NCI-H510A (cell line): ENCODE data around the gene GPC3.
"Not testable (repeated sequence)": the region's sequence is repeated elsewhere in the genome, so short reads cannot be mapped to it uniquely, and the experiment has no call there.

Experiments used
- DNase-seq: peaks from one replicate; lab custom pipeline; 2025; lab: John Stamatoyannopoulos, UW

GPC3 gene

GRCh38 chrX:133995759-133996158, 10.4 kb upstream of the GPC3 start:
- no peak for DNase-seq

GRCh38 chrX:133994576-133994975, 9.2 kb upstream of the GPC3 start:
- DNase-seq: no peak

GRCh38 chrX:133992882-133993281, 7.5 kb upstream of the GPC3 start:
- DNase-seq: no peak

GRCh38 chrX:133991814-133992213, 6.4 kb upstream of the GPC3 start:
- no peak for DNase-seq

- DNase-seq: not testable (repeated sequence)
Measured at GRCh38 chrX:133991057-133991456, 5.7 kb upstream of the GPC3 start.

DNA sequence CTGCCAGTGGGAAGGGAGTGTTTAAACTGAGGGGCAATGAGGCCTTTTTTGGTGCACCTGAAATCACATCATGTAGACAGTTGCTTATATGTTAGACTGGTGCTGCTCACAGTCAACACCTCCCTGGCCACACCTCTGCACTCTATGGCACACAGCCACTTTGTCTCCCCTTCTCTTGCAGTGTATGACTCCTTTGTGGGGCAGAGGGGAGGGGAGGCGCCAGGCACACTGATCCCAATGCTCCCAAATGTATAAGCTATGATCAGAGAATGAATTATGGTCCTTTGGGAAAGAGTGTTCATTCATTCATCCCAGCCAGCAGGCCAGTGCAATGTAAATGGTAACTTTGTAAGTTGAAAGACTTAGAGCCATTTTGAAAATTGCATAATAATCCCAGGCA, 4.6 kb upstream of the GPC3 start:
- DNase-seq: no peak

GRCh38 chrX:133989490-133989889, 4.1 kb upstream of the GPC3 start:
- DNase-seq: no peak

GRCh38 chrX:133988010-133988409, 2.6 kb upstream of the GPC3 start:
- no peak for DNase-seq

GRCh38 chrX:133987188-133987587, 1.8 kb upstream of the GPC3 start:
- no peak for DNase-seq

DNA sequence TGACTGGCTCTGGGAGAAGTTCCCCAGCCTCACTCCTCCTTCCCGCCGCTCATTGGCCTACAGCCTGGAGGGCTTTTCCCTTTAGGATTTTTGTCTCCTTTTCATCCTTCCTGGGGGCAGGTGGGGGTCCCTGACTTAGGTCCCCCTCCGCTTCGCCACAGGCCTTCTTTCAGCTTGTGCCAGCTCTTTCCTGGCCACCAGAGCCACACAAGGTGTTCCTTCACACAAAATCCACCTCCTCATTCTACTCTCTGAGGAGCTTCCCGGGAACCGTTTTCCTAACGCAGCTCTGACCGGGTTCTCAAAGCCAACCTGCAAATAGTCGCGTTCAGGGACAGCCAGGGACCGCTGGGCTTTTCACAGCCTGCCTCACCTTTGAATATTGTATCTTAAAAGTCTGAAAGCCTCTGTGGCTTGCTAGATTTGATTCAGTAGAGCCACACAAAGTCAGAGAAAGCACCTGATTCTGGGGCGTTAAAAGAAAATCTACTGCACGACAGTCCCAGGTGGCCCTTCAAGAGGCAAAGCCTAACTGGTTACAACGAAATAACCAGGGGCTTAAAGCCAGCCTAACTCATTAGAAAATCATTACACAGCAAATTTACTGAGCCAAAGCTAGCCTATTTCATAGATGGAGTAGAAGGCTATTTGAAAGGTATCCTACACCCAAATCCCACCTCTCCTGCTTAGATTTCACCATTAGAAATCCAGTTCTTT, 731 bp upstream of the GPC3 start:
- DNase-seq: no peak

GRCh38 chrX:133984857-133985163, 584 bp downstream of the GPC3 start:
- DNase-seq: no peak

- DNase-seq: no peak
Measured at GRCh38 chrX:133983974-133984845, 1.2 kb downstream of the GPC3 start.

DNA sequence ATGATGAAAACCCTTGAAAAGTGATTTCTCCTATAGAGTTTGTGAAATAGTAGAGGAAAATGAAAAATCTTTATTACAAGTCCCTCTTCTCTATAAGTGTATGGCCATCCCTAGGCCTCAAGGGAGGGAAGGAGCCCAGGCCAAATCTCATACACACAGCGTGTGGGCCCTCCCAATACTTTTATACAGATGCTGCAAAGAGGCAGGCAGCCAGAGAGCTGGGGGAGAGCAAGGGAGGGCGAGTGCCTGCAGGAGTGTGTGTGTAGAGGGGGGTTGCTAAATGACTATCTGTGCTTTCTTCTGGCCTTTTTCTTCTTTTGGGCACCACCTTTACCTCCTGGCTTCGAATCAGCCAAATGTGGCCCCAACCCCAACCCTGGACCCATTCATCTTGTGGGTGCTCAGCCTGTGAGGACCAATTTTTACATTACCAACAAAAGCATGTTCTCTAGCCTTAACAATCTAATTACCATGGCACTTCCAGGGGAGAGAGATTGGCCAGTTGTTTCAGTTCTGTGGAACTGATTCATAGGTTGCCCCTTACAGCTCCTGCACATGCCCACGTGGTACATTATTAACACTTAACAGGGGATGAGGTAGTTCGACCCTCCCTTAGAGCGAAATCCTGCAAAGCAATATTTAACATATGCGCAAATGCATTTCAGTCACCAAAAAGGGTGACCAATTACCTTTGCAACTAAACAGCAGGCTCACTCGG, 2.0 kb downstream of the GPC3 start:
- DNase-seq: no peak

DNA sequence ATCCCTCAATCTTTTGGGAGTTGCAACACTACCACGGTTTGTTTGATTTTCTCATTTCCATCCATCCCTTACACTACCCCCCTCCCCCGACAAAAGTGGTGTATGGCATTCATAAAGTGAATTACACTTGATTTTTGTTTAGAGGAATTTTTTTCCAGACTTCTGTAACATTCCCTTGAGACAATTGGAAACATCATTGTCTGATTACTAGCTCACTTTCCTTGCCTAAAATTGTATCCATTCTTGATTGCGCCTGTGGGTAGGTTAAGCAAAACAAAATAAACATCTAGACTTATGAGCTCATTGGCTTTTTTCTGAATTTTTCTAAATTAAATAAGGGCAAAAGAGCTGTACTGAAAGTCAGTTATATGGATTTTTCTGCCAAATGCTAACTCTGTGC, 3.5 kb downstream of the GPC3 start:
- DNase-seq: no peak

DNA sequence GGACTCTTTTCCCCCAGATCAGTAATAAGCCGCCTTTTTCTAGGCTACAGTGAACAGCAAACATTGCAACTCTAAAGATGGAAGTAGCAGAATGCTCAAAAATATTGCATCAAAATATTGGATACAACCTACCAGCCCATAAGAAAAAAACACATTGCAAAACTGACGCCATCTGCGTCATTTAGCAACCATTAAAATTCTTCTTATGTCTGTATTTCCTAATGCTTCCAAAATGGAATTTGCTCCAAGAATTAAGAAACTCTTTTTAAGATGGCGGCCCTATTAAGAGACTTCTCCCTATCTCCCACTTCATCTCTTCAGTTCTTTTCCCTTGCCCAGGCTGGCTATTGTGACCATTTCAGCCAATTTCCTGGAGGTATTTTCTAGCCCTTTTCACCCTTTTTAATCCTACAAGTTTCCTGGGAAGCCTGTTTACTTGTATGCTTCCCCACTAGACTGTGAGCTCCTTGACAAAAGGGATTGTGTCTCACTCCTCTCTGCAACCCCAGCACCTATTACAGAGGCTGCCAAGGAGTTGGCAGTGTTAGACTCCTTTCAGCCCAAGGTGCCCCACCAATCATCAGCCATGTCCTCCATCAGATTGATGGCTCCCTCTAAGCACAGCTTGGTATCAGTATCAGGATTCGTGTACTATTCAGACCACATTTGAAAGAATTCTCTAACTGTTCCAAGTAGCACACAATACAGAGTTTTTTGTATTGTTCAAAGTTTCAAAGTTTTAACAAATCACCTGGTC, 4.4 kb downstream of the GPC3 start:
- DNase-seq: no peak

- no peak for DNase-seq
Measured at GRCh38 chrX:133980406-133980805, 5.0 kb downstream of the GPC3 start.

DNA sequence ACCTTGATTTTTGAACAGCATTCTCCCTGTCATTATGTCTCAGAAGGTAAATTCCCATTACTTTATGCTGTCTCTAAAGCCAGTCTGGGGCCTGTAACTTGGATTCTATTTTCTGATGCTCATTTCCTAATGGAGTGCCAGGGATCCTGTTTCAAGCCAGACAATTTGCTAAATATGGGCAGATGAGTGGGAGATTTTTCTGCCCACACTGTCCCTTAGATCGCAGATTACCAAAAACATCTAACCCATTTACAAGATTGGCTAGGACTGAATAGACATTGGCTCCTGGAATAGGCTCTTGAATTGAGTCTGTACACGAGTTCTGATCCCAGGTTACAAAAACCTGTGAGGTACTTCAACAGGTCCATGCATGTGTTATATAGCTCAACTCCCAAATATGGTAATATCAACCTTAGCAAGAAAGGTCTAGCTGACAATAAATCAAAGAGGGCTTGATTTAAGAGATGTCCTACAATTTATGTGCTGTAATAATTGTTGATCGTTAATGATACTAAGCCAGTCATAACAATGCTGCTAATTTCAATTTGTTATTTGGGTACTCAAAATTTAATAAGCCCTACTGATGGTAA, 5.7 kb downstream of the GPC3 start:
- no peak for DNase-seq

- DNase-seq: no peak
Measured at GRCh38 chrX:133973704-133974103, 11.7 kb downstream of the GPC3 start.

- DNase-seq: no peak
Measured at GRCh38 chrX:133972916-133973315, 12.5 kb downstream of the GPC3 start.

GRCh38 chrX:133971586-133971985, 13.8 kb downstream of the GPC3 start:
- DNase-seq: no peak

DNA sequence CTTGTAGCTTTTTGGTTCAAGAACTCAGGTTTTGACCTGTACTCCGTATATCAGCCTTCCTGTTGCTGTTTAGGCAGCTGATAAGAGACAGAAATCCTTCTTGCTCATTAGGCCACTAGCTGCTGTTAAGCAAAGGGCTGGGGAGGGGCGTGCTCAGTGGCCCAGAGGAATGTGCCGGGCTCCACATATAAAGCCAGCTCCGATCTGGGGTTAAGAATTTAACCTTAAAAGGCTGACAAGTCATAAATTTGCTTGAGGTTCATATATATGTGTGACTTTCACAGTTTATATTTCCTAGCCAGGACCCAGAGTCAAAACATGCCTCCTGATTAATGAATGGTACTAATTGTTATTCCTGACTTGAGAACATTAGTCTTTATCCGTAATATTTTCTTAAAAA, 15.3 kb downstream of the GPC3 start:
- DNase-seq: no peak

DNA sequence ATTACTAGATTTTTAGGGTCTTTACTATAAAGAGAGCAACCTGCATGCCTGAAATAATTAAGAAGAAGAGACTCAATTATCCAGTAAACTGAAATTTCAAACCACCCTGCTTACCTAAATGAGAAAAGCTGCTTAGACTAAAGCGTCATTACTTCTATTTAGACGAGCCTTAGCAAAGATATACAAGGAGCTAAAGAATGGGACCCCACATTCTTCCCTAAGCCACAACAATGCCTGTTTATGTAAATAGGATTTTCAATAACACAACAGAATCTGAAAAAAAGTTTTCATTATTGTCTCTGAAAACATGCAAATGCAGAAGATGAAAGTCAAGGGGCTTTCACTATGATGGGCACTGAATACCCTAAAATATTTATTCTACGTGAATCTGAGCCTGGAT, 16.2 kb downstream of the GPC3 start:
- no peak for DNase-seq
